Vagina (tissue), 2 donors: Measurements from ENCODE around the gene LURAP1L. TPM values are rescaled to one million over a fixed set of nuclear protein-coding genes. Genes with fewer than 3 reads are reported as not detected.

ENCODE experiments used
- DNase-seq, 2 donors: peaks; one replicate each; pipeline ENCODE4 v3.0.0-alpha.2; 2017; ENCODE audit errors: extremely low spot score in 2 of 2
- H3K27ac ChIP-seq: fragments of 200-600 bp; sonication (generic); one replicate; pipeline ENCODE4 v1.5.1; 2019
- H3K27me3 ChIP-seq: fragments of 200-600 bp; sonication (generic); one replicate; pipeline ENCODE4 v1.5.1; 2019
- H3K36me3 ChIP-seq, 2 donors: fragments of 200-600 bp; sonication (generic); one replicate each; pipeline ENCODE4 v1.5.1; 2017 to 2019
- H3K4me1 ChIP-seq: fragments of 200-600 bp; sonication (generic); one replicate; pipeline ENCODE4 v1.5.1; 2019
- H3K4me3 ChIP-seq, 2 donors: fragments of 200-600 bp; sonication (generic); 1 replicate in 1 of 2; 2 replicates in 1 of 2; pipeline ENCODE4 v1.5.1; 2016 to 2019
- H3K9me3 ChIP-seq: fragments of 200-600 bp; sonication (generic); one replicate; pipeline ENCODE4 v1.5.1; 2019
- POLR2A ChIP-seq, 2 donors: fragments of 450-650 bp; IDR thresholded peaks; one replicate each; pipeline ENCODE4 v1.6.1; 2017; ENCODE audit warnings: antibody characterized with exemption in 2 of 2, mild to moderate bottlenecking in 2 of 2, moderate library complexity in 2 of 2
- POLR2AphosphoS5 ChIP-seq, 2 donors: sonication (generic); formaldehyde crosslinking; IDR thresholded peaks; one replicate each; pipeline ENCODE4 v1.9.0; 2017; ENCODE audit warnings: antibody characterized with exemption in 2 of 2, mild to moderate bottlenecking in 2 of 2, low read depth in 1 of 2; ENCODE audit not compliant: insufficient read depth in 1 of 2
- intact Hi-C: fragments of 100-400 bp; cut with DNase I; formaldehyde crosslinking; loops from one replicate; pipeline ENCODE4 v1.15.1; 2023
- total RNA-seq: library from RNA; depleted of rRNA; stranded (reverse); fragments of >200 nt; gene quantifications from one replicate; pipeline ENCODE4 v1.2.3, GENCODE V29; 2016
- TF ChIP-seq, protein P1 (sequence below), 3 experiments: fragments of 450-650 bp in 2 of 3; fragments of 200-600 bp in 1 of 3; sonication (generic) in 1 of 3; IDR thresholded peaks; one replicate each; pipeline ENCODE4 v1.5.1; 2017 to 2019; ENCODE audit warnings: antibody characterized with exemption in 3 of 3, mild to moderate bottlenecking in 2 of 3, moderate library complexity in 2 of 3

The LURAP1L gene
- total RNA-seq, 1 donor from 2014 or later, result 14.5 TPM

DNA sequence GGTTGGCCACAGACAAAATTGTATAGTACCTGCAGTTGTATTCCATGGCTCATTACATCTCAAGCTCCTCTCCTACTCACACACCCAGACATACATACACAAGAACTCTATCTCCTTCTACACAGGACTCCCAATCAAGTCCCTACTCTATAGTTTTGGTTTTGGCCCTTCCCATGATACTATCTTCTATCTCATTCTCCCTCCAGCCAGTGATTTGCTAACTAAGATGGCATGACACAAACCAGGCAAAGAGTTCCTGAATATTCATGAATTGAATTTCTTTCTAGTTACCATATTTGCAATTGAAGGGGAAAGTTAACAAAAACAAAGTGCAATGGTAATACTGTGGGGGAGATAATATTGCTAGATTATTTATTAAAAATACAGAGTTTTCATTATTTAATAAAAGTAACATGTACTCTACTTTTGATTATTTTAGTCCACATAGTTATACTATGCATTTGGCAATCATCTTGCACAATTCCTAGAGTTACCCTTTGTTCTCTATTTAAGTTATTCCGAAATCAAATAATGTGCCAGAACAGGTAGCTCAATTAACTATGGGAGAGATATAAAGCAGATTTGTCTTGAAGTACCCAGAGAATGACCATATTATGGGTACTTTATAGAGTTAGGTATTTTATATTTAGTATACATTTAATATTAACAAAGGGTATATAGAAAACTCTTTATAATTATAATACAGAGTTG lies 9.6 kb upstream of the LURAP1L start:
- TF ChIP-seq POLR2A (IDR thresholded peaks at IDR 0.05) (no peak), POLR2AphosphoS5 (IDR thresholded peaks at IDR 0.05; ENCODE audit: insufficient read depth in 1 of 2, low read depth in 1 of 2) (no peak)
- TF ChIP-seq, protein P1, sequence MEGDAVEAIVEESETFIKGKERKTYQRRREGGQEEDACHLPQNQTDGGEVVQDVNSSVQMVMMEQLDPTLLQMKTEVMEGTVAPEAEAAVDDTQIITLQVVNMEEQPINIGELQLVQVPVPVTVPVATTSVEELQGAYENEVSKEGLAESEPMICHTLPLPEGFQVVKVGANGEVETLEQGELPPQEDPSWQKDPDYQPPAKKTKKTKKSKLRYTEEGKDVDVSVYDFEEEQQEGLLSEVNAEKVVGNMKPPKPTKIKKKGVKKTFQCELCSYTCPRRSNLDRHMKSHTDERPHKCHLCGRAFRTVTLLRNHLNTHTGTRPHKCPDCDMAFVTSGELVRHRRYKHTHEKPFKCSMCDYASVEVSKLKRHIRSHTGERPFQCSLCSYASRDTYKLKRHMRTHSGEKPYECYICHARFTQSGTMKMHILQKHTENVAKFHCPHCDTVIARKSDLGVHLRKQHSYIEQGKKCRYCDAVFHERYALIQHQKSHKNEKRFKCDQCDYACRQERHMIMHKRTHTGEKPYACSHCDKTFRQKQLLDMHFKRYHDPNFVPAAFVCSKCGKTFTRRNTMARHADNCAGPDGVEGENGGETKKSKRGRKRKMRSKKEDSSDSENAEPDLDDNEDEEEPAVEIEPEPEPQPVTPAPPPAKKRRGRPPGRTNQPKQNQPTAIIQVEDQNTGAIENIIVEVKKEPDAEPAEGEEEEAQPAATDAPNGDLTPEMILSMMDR (IDR thresholded peaks at IDR 0.05), result no peak
- no peak overlapping the region for H3K27ac ChIP-seq
- H3K4me1 ChIP-seq, result no peaks in the 10 kb centered on the region
- intact Hi-C loops, result no loop called here
- no peak for DNase-seq
- no peaks in the 10 kb centered on the region for H3K27me3 ChIP-seq
- no peak overlapping the region for H3K4me3 ChIP-seq
- no peaks in the 10 kb centered on the region for H3K9me3 ChIP-seq
- no peaks in the 10 kb centered on the region for H3K36me3 ChIP-seq

DNA sequence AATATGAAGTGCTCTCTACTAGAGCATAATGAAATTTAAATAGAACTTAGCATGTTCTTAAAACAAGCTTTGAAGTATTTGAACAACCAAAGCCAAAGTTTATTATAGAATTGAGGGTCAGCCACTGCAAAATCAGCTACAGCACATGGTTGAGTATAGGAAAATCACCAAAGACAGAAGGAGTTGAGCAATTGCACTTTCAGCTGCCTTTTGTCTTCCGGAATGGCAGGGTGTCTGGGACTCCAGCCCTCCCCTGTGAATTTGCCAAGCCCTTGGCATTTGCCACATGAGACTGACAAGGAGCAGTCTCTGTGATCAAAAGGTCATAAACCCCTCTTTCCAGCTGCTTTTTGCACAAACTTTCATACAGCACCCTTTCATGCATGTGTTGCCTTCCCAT lies 8.5 kb upstream of the LURAP1L start:
- no peaks in the 10 kb centered on the region for H3K4me1 ChIP-seq
- no peak for DNase-seq
- no peaks in the 10 kb centered on the region for H3K36me3 ChIP-seq
- TF ChIP-seq, protein P1 (IDR thresholded peaks at IDR 0.05), result no peak
- no peak for TF ChIP-seq POLR2A (IDR thresholded peaks at IDR 0.05)
- TF ChIP-seq POLR2AphosphoS5 (IDR thresholded peaks at IDR 0.05; ENCODE audit: insufficient read depth in 1 of 2, low read depth in 1 of 2), result no peak
- intact Hi-C loops, result no loop called here
- no peak overlapping the region for H3K4me3 ChIP-seq
- H3K27ac ChIP-seq, result no peak overlapping the region
- H3K27me3 ChIP-seq, result no peaks in the 10 kb centered on the region
- H3K9me3 ChIP-seq, result no peaks in the 10 kb centered on the region

DNA sequence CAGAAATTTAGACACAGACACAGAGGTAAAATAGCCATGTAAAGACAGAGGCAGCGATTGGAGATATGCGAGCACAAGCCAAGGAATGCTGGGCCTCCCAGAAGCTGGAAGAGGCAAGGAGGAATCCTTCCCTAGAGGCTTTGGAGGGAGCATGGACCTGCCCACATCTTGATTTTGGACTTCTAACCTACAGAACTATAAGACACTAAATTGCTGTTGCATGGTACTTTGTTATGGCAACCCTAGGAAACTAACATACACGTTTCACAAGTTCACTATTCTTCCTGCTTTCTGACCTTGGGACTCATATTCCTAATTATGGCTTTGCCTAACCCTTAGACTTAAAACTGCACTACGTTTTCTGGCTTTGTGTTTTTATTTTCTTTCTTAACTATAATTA lies 4.6 kb upstream of the LURAP1L start:
- no peak for DNase-seq
- no peaks in the 10 kb centered on the region for H3K4me1 ChIP-seq
- no peaks in the 10 kb centered on the region for H3K36me3 ChIP-seq
- intact Hi-C loops, result no loop called here
- H3K4me3 ChIP-seq, result no peak overlapping the region
- H3K27ac ChIP-seq, result no peak overlapping the region
- no peak for TF ChIP-seq POLR2AphosphoS5 (IDR thresholded peaks at IDR 0.05; ENCODE audit: insufficient read depth in 1 of 2, low read depth in 1 of 2)
- TF ChIP-seq, protein P1 (IDR thresholded peaks at IDR 0.05), result no peak
- no peak for TF ChIP-seq POLR2A (IDR thresholded peaks at IDR 0.05)
- H3K9me3 ChIP-seq, result no peaks in the 10 kb centered on the region
- no peaks in the 10 kb centered on the region for H3K27me3 ChIP-seq

DNA sequence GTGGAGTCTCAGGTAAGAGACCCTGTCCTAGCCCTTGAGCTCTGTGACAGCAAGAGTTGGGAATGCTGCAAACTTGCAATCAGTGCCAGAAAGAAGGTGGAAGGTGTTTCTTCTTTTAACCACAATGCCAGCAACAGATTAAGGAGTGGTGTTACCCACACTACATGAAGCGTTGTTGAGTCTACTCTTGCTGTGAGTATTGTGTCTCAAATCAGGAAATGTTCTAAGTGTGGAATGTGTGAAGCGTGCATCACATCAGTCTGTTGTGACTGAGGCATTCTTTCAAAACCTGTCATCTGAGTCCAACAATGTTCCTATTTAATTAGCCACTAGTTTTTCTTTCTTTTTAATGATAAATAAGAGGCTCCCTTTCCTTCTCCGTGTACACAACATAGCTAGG lies 2.9 kb upstream of the LURAP1L start:
- Histone ChIP-seq H3K36me3 (no peaks in the 10 kb centered on the region), H3K27me3 (no peaks in the 10 kb centered on the region), H3K27ac (no peak overlapping the region), H3K4me1 (no peaks in the 10 kb centered on the region), H3K9me3 (no peaks in the 10 kb centered on the region), H3K4me3 (no peak overlapping the region)
- DNase-seq, result no peak
- intact Hi-C loops, result no loop called here
- no peak for TF ChIP-seq POLR2AphosphoS5 (IDR thresholded peaks at IDR 0.05; ENCODE audit: insufficient read depth in 1 of 2, low read depth in 1 of 2)

DNA sequence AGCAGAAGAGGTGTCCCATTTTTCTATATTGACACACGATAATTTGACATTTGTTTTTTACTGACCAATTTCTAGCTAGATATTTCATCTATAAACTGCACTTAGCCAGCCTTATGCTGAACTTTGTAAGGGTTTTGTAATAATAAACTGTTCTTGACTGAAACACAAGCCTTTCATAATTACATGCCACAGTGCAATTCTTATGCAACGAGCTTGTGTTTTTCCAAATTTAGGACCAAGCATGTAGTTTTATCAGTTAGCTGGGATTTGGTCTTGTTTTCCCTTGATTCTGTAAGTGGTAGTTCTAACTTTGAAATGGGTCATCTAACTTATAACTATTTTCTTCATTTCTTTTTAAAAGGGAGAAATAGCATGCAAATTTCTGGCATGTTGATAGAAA lies 1.3 kb upstream of the LURAP1L start:
- intact Hi-C loops, result no loop called here
- TF ChIP-seq POLR2A (IDR thresholded peaks at IDR 0.05), result no peak
- no peak for TF ChIP-seq POLR2AphosphoS5 (IDR thresholded peaks at IDR 0.05; ENCODE audit: insufficient read depth in 1 of 2, low read depth in 1 of 2)
- TF ChIP-seq, protein P1 (IDR thresholded peaks at IDR 0.05), result no peak
- no peak for DNase-seq
- no peak overlapping the region for H3K27ac ChIP-seq
- peaks cover 13% of the 10 kb centered on the region for H3K4me1 ChIP-seq
- no peaks in the 10 kb centered on the region for H3K36me3 ChIP-seq
- H3K9me3 ChIP-seq, result no peaks in the 10 kb centered on the region
- no peak overlapping the region for H3K4me3 ChIP-seq
- no peaks in the 10 kb centered on the region for H3K27me3 ChIP-seq
